ENCODE results near the gene OR2L13. TPM values are rescaled to one million over a fixed set of nuclear protein-coding genes. Genes with fewer than 3 reads are reported as not detected.

The OR2L13 gene
- total RNA-seq, 1 experiment from 2014 or later: not detected

DNA sequence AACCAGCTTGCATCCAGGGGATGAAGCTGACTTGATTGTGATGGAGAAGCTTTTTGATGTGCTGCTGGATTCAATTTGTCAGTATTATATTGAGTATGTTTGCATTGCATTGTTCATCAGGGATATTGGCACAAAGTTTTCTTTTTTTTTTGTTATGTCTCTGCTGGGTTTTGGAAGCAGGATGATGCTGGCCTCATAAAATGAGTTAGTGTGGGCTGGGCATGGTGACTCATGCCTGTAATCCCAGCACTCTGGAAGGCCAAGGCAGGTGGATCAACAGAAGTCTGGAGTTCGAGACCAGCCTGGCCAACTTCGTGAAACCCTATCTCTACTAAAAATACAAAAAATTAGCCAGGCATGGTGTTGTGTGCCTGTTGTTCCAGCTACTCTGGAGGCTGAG lies 39.7 kb upstream of the OR2L13 start:
- H3K27ac Mint-ChIP-seq: no peak overlapping the region
- no peak overlapping the region; a peak in 1 of 5 replicates for H3K4me3 Mint-ChIP-seq
- Histone ChIP-seq H3K23me2 (ENCODE audit: insufficient read length, low read depth, low read length, poor library complexity, severe bottlenecking) (no peaks in the 10 kb centered on the region), H3K23ac (ENCODE audit: insufficient read length, low read depth, low read length) (no peak overlapping the region), H3K4me1 (ENCODE audit: insufficient read depth, low read length) (no peaks in the 10 kb centered on the region), H3K18ac (ENCODE audit: insufficient read length, low read depth, low read length) (no peak overlapping the region), H2AK5ac (ENCODE audit: insufficient read length, low read length) (no peak overlapping the region), H3K79me2 (ENCODE audit: insufficient read depth, low read length) (no peaks in the 10 kb centered on the region), H3K56ac (ENCODE audit: insufficient read length, low read depth, low read length) (no peak overlapping the region), H2BK120ac (ENCODE audit: low read depth, low read length, poor library complexity, severe bottlenecking) (no peak overlapping the region), H4K8ac (replicated peaks; ENCODE audit: insufficient read length, low read depth, low read length) (no peak overlapping the region), H3K14ac (ENCODE audit: insufficient read depth, low read length) (no peak overlapping the region), H2BK12ac (ENCODE audit: insufficient read length, low read depth, low read length) (no peak overlapping the region), H3K9me3 (ENCODE audit: control insufficient read depth, low read depth, low read length) (peaks cover 41% of the 10 kb centered on the region), H3T11ph (ENCODE audit: low read length) (no peak overlapping the region), H2BK15ac (ENCODE audit: low read depth, low read length) (no peak overlapping the region), H3K4ac (ENCODE audit: low read depth, low read length) (no peak overlapping the region), H4K5ac (ENCODE audit: insufficient read length, low read depth, low read length) (no peak overlapping the region), H3K79me1 (ENCODE audit: insufficient read depth, low read depth, low read length, poor library complexity, severe bottlenecking) (no peaks in the 10 kb centered on the region), H3K4me2 (ENCODE audit: insufficient read depth, insufficient read length, low read length) (no peak overlapping the region), H3K9ac (ENCODE audit: extremely low read depth, insufficient read length, low read length) (no peak overlapping the region), H3K27ac (ENCODE audit: insufficient read length, low read depth, low read length) (no peak overlapping the region), H2AFZ (ENCODE audit: low read length) (no peak overlapping the region), H4K91ac (ENCODE audit: insufficient read length, low read depth, low read length) (no peak overlapping the region), H4K20me1 (ENCODE audit: control insufficient read depth, insufficient read depth, insufficient read length) (no peaks in the 10 kb centered on the region), H3K27me3 (ENCODE audit: insufficient read depth, low read length) (no peaks in the 10 kb centered on the region), H2BK20ac (ENCODE audit: low read depth, low read length, poor library complexity, severe bottlenecking) (no peak overlapping the region), H2BK5ac (ENCODE audit: insufficient read length, low read length) (no peak overlapping the region)
- H3K4me1 Mint-ChIP-seq: no peaks in the 10 kb centered on the region
- no peak for DNase-seq
- peaks cover 72 to 76% of the 10 kb centered on the region in 2 experiments for H3K9me3 Mint-ChIP-seq
- TF ChIP-seq, protein P1, sequence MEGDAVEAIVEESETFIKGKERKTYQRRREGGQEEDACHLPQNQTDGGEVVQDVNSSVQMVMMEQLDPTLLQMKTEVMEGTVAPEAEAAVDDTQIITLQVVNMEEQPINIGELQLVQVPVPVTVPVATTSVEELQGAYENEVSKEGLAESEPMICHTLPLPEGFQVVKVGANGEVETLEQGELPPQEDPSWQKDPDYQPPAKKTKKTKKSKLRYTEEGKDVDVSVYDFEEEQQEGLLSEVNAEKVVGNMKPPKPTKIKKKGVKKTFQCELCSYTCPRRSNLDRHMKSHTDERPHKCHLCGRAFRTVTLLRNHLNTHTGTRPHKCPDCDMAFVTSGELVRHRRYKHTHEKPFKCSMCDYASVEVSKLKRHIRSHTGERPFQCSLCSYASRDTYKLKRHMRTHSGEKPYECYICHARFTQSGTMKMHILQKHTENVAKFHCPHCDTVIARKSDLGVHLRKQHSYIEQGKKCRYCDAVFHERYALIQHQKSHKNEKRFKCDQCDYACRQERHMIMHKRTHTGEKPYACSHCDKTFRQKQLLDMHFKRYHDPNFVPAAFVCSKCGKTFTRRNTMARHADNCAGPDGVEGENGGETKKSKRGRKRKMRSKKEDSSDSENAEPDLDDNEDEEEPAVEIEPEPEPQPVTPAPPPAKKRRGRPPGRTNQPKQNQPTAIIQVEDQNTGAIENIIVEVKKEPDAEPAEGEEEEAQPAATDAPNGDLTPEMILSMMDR (conservative IDR thresholded peaks at IDR 0.05): no peak
- H3K27me3 Mint-ChIP-seq (ENCODE audit: low read depth): no peaks in the 10 kb centered on the region; the same call in 1 of the 2 replicates
- no CpG with 5 or more reads among the region's 2 CpGs for WGBS (ENCODE audit: extremely low coverage, insufficient read length, low lambda C conversion rate)
- H3K36me3 Mint-ChIP-seq (ENCODE audit: insufficient read depth in 1 of 3, low read depth in 3 of 3): peaks cover 9 to 34% (median 13%) of the 10 kb centered on the region in 3 experiments; a peak in 6 of 7 replicates
